CD4-positive, alpha-beta T cell treated with Interleukin-4 for 1 hour (primary cell): ENCODE data around the gene ZMYM2.
"Not testable (repeated sequence)": the region's sequence is repeated elsewhere in the genome, so short reads cannot be mapped to it uniquely, and the experiment has no call there.

Experiments
- DNase-seq, 2 donors: peaks; one replicate each; pipeline ENCODE4 v3.0.0-alpha.2; 2020 to 2022

The ZMYM2 gene

DNA sequence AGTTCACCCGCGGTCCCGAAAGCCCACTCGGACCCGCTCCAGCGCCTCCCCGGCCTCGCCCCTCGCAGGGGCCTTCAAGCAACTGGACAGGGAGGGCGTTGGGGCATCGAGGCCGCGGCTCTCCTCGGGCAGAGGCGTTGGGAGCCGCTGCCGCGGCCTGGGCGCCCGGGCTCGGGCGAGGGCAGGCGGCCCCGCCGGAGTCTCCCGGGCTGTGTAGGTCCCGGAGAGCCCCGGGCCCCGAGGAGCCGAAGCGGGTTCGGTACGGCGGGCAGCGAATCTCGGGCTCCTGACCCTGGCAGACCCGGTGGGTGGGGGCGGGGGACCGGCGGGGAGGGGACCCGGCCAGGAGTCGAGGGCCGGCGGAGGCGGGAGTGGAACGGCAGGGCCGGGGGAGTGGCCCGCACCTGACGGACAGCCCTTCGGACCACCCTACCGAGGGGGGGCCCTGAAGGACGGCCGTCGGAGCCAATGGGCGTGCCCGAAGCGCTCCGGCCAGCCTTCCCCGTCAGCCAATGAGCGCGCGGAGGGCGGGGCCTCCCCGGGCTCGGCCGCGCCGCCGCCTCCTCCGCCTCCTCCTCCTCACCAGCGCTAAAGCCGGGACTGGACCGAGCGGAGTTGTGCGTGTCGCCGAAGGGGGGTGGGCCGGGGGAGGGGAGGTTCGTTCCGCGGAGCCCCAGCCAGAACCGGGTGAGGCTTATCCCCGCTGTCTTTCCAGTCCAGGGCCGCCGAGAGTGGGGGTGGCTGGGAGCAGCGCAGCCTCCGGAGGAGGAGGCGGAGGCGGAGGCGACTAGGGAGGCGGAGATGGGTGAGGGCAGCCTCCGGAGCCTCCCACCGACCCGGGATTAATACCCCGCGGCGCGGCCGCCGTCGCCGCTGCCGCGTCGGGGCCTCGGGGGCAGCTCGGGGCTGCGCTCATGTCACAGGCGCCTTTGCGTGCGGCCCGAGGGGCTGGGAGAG lies at the start of gene ZMYM2:
Gene ZMYM2, plus strand, starts transcription at position 573 of the 957 bp plus-strand sequence. CDS start 34,346 bp downstream, outside the sequence.
- DNase-seq = peak; percentile 95 to 97

GRCh38 chr13:19910336-19911072 lies 48.0 kb upstream of the ZMYM2 start:
- DNase-seq = no peak

DNA sequence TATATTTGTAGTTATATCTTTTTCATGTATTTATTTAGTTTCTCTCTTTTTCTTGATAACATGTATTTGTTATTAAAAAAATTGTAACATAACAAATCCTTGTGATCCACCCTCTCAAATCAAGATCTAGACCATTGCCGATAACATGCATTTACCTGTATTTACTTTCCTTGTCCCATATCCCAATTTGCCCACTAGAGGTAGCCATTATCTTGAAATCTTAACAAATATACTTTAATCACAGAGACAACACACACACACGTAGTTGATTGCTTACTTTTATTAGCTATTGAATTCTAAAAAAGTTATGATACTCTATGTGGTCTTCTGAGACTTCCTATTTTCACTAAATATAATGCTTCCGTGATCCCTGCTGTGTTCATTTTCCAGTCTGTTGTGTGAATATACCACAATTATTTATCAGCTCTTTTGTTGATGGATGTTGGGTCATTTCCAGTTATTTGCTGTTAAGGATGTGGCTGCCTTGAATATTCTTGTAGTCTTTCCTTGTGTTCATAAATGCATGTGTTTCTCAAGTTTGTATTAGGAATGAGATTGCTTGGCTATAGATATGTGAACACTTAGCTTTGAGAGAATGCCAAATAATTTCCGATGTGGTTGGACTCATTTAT lies 31.3 kb upstream of the ZMYM2 start:
- peak in 1 of 2 donors; percentile 58 for DNase-seq

- no peak for DNase-seq
These were observed 18.4 kb upstream of the ZMYM2 start for GRCh38 chr13:19940106-19940505.

DNA sequence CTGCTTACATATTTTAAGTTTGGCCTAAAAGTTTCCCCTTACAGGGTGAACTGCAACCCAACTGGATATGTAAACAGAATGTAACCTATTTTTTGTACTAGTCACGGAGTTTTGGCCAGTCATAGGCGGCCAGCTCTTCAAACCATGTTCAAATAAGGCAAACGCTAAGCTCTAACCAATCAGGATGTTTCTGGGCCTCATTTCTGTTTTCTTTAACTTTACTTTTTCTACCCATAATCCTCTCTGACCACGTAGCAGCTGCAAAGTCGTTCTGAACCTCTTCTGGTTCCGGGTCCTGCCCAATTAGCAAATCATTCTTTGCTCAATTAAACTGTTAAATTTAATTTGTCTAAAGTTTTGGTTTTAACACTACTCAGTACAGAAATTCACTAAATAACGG lies 8.2 kb upstream of the ZMYM2 start:
- no peak for DNase-seq

GRCh38 chr13:19952850-19953249 lies 5.7 kb upstream of the ZMYM2 start:
- no peak for DNase-seq

DNA sequence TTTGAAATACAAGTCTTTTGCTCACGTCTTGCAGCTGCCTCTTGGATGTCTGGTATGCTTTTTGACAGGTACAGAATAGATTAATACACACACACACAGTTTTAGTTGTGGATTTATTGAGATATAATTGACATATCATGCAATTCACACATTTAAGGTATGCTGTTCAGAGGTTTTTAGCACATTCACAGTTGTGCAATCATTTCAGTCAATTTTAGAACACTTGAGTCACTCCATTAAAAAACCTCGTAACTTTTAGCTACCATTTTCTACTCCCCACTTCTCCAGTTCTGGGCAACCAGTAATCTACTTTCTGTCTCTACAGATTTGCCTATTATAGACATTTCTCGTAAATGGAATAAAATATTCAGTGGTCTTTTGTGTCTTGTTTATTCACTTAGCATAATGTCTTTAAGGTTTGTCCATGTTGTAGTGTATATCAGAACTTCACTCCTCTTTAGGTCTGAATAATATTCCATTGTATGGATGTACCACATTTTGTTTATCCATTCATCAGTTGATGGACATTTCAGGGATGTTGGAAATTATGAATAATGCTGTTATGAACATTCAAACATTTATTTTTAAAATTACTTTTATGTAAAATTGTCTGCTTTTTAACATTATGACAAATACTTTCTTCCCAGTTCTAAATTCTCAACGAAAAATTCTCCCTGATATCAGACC lies 2.5 kb upstream of the ZMYM2 start:
- no peak for DNase-seq

DNA sequence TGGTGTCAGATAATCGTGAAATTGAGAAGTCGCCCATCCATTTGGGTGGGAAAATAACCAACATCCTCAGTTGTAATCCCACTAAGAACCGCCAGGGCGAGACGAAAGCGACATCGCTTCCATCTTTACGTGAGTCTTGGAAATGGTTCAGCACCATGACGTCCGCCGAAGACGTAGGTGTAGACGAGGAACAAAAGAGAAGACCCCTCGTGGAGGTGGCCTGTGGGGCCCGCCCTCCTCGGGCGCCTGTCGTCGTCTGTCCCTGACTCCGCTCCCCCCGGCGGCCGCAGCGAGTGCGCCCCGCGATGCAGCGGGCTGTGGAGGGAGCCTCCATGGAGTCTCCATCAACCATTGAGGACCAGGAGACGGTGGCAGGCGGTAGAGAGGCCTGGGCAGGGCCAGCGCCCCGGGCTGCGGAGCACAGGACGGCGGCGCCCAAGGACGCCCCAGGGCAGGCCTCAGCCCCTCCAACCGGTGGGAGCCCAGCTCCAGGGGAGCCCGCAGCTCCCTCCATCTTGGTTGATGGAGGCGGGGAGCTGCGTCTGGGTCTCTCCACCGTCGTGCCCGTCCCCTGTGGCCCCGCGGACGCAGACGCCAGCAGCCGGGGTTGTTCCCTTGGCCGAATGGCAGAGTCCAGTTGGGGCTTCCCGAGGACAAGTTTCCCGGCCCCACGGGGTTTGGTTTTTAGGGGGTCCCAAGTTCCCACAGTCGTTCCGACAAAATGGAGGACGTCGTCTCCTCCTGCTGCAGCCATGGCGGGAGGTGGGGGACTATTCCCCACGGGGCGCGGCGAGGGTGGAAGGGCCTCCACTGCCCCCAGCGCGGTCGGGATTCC lies 990 bp upstream of the ZMYM2 start:
- DNase-seq = peak; percentile 88

GRCh38 chr13:19959141-19959830 lies 759 bp downstream of the ZMYM2 start:
- peak; percentile 74 to 75 for DNase-seq

DNA sequence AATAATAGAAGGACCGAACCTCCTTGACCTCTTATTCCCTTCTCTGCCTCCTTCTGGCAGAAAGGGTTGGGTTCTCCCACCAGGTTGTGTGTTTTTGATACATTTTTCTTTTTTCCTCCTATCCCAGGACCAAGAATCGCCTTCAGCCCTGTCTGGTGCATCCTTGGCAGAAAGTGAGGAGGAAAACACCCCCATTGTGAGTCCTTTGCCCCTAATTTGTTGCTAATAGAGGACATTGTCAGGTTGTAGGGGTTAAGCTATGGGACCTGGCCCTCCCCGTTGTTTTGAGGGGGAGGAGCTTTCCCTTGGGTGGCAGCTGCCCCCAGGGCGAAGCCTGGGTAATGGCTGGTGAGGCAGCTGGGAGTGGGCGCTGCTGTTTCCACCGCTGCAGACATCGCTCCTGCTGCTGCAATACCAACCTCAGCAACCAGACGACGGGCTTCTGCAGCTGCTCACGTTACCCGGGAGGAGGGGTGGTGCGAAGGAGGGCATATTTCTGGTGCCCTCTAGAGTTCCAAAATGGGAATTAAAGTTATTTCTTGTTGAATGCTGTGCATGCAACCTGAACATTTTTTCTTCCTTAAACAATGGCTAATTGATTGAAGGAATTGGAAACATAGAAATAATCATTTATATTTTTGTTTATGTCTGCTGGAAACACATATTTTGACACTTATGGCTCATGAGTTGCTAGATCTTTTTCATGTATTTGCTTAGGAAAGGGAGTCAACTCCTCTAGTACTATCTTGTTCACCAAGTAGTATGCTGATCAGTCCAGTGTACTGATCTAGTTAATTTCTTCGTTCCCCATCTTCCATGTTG lies 1.5 kb downstream of the ZMYM2 start:
- DNase-seq = peak; percentile 91

DNA sequence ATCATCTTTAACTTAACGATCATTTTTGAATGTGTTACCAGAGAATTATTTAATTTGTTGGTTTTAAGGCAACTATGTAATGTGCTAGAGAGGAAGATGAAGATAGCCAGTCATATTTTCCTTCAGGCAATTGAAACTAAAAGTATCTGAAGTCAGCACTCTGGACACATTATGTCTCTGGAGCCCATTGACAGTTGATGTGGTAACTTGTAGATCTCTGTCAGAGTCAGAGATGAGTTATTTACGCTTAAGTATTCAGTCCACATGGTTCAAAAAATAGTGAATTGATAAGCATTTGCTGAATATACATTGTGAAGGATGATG lies 2.1 kb downstream of the ZMYM2 start:
- DNase-seq = peak in 1 of 2 donors; percentile 34

GRCh38 chr13:19961489-19961888 lies 3.0 kb downstream of the ZMYM2 start:
- DNase-seq = no peak

DNA sequence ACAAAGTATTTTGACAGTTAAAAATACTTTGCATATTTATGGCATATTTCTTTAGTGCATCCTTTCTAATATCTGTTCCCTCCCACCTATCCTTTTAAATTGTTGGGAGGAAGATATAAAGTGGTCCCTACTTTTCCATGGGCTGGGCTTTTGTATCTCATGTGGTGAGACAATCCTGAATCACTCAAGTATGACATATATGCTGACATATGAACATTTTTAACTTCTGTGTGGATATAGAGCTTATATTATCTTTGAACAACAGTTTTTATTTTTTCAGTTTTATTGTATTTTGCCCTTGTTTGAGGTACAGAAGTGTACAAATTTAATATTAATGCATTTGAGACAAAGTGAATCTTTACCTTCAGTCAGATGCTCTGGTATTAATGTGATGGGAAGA lies 3.4 kb downstream of the ZMYM2 start:
- DNase-seq = no peak

DNA sequence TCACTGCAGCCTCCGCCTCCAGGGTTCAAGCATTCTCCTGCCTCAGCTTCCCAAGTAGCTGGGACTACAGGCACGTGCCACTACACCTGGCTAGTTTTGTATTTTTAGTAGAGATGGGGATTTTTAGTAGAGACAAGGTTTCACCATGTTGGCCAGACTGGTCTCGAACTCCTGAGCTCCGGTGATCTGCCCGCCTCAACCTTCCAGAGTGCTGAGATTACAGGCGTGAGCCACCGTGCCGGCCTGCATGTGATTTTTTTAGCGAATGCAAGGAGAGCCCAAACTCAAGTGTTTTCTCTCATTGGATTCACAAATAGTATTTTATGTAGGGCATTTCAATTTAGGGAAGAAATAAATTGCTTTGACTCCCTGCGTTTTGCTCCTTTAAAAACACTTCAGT lies 4.4 kb downstream of the ZMYM2 start:
- DNase-seq = no peak

DNA sequence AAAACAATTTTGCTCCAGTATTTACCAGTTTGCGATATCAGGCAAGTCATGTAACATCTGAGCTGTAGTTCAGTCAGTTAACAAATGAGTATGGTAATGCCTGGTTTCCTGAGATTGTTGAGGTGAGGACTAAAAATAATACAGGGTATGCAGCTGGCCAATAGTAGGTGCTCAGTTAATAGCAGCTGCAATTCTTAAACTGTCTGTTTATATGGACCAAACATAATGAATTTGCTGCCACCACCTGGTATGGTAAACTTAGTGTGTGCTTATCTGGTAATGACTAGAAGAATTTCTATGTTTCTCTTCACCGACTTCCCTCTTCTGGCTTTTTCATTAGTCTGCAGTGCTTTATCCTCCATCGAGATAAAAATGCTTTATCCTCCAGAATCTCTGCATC lies 9.1 kb downstream of the ZMYM2 start:
- DNase-seq = no peak

- DNase-seq = not testable (repeated sequence)
These were observed 16.0 kb downstream of the ZMYM2 start for GRCh38 chr13:19974498-19975009.

- no peak for DNase-seq
These were observed 20.4 kb downstream of the ZMYM2 start for GRCh38 chr13:19978831-19979437.

- no peak for DNase-seq
These were observed 23.2 kb downstream of the ZMYM2 start for GRCh38 chr13:19981685-19982238.

DNA sequence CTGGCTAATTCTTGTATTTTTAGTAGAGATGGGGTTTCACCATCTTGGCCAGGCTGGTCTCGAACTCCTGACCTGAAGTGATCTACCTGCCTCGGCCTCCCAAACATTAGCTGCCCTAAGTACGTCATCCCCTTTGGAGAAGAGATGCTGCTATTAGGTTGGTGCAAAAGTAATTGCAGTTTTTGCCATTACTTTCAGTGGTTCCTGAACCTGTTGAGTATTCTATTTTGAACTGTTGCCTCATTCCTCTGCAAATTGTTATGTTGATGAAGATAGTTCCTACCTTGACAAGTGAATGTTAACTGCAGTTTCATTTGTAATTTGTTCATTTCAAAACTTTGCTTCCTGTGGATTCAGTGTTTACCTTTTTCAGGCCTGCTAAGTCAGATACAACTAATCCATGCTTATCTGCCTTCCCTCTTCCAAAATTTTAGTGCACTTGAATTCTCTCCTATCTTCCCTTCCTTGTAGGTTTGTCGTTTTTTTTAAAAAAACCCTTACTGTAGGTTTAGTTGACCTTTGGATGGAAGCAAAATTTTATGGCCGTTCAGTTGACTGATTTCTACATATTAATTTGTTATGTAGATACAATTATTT lies 24.0 kb downstream of the ZMYM2 start:
- DNase-seq = no peak
